PC-9 (cell line): Measurements from ENCODE around the gene GAS7. TPM values are rescaled to one million over a fixed set of nuclear protein-coding genes. Genes with fewer than 3 reads are reported as not detected.

Source experiments
- BruUV-seq: library from RNA; stranded (reverse); fragments of 400-500 nt; replicated peaks from 2 replicates; lab custom pipeline; 2021; lab: Mats Ljungman, UMichigan
- CTCF ChIA-PET: fragments of 300-600 bp; sonication (Branson Sonifier 250); formaldehyde crosslinking; loops from one replicate; lab custom pipeline; 2022; ENCODE audit warnings: antibody characterized with exemption; lab: Charles Lee
- POLR2A ChIA-PET: fragments of 300-600 bp; sonication (Branson Sonifier 250); formaldehyde crosslinking; loops from one replicate; lab custom pipeline; 2022; ENCODE audit warnings: antibody characterized with exemption; ENCODE audit not compliant: unreplicated experiment; lab: Charles Lee
- DNase-seq, 2 experiments: peaks; one replicate each; pipeline versions ENCODE4 v3.0.0 to v3.0.0-alpha.2; 2015 to 2022; ENCODE audit warnings: mixed read lengths in 1 of 2
- H2AFZ ChIP-seq: fragments of 200-600 bp; sonication (generic); 2 replicates; pipeline ENCODE4 v1.8.1; 2017; ENCODE audit warnings: antibody characterized with exemption
- H3F3A ChIP-seq: fragments of 200-600 bp; sonication (generic); 2 replicates; pipeline ENCODE4 v1.8.1; 2017; ENCODE audit warnings: antibody characterized with exemption, mild to moderate bottlenecking, low read depth; ENCODE audit not compliant: insufficient read depth
- H3K27ac ChIP-seq: fragments of 200-600 bp; sonication (generic); 2 replicates; pipeline ENCODE4 v1.6.1; 2016; ENCODE audit warnings: mixed run types
- H3K27me3 ChIP-seq: fragments of 200-600 bp; sonication (generic); 2 replicates; pipeline ENCODE4 v1.6.1; 2016; ENCODE audit warnings: low read depth, mixed run types; ENCODE audit not compliant: insufficient read depth
- H3K36me3 ChIP-seq: fragments of 200-600 bp; sonication (generic); 2 replicates; pipeline ENCODE4 v1.6.1; 2016; ENCODE audit warnings: low read depth, mixed run types
- H3K4me1 ChIP-seq: fragments of 200-600 bp; sonication (generic); replicated peaks from 2 replicates; pipeline ENCODE4 v1.6.1; 2016; ENCODE audit warnings: mixed run types; ENCODE audit not compliant: insufficient read depth
- H3K4me2 ChIP-seq: fragments of 200-600 bp; sonication (generic); 2 replicates; pipeline ENCODE4 v1.6.1; 2017; ENCODE audit warnings: mixed run types
- H3K4me3 ChIP-seq: fragments of 200-600 bp; sonication (generic); 2 replicates; pipeline ENCODE4 v1.6.1; 2016; ENCODE audit warnings: mixed run types
- H3K79me2 ChIP-seq: fragments of 200-600 bp; sonication (generic); 2 replicates; pipeline ENCODE4 v1.6.1; 2017; ENCODE audit warnings: low read depth, mixed run types
- H3K9me2 ChIP-seq: fragments of 200-600 bp; sonication (generic); 2 replicates; pipeline ENCODE4 v1.8.1; 2017; ENCODE audit warnings: mild to moderate bottlenecking; ENCODE audit not compliant: insufficient read depth
- H3K9me3 ChIP-seq: fragments of 200-600 bp; sonication (generic); 2 replicates; pipeline ENCODE4 v1.8.1; 2016; ENCODE audit warnings: low read depth; ENCODE audit not compliant: insufficient read depth
- H4K20me1 ChIP-seq: fragments of 200-600 bp; sonication (generic); 2 replicates; pipeline ENCODE4 v1.8.1; 2017; ENCODE audit not compliant: insufficient read depth
- CTCF ChIP-seq: fragments of 200-600 bp; sonication (generic); conservative IDR thresholded peaks from 2 replicates; pipeline ENCODE4 v1.6.1; 2017; ENCODE audit warnings: mixed run types, antibody characterized with exemption, mild to moderate bottlenecking, moderate library complexity
- EZH2 ChIP-seq: fragments of 200-600 bp; sonication (generic); IDR thresholded peaks from 2 replicates; pipeline ENCODE4 v1.8.0; 2017; ENCODE audit warnings: antibody characterized with exemption, low read depth
- intact Hi-C: fragments of 100-400 bp; cut with micrococcal nuclease; formaldehyde crosslinking; loops from one replicate; pipeline ENCODE4 v1.10.0; 2022; ENCODE audit not compliant: unreplicated experiment
- total RNA-seq: library from RNA; stranded (reverse); gene quantifications from 2 replicates; pipeline ENCODE4 v1.2.3, GENCODE V29; 2021

The GAS7 gene
- total RNA-seq, 1 experiment from 2014 or later: not detected

- no peak overlapping the region for H3K4me2 ChIP-seq
- H3K9me2 ChIP-seq: no peaks in the 10 kb centered on the region
- H3K36me3 ChIP-seq: no peaks in the 10 kb centered on the region
- H3K4me1 ChIP-seq: no peaks in the 10 kb centered on the region
- no TSS peak for BruUV-seq
- H3K27me3 ChIP-seq: peaks cover 65% of the 10 kb centered on the region
- TF ChIP-seq CTCF (no peak), EZH2 (no peak)
- CTCF ChIA-PET: no interaction called here
- POLR2A ChIA-PET: no interaction called here
- no peak overlapping the region for H3K27ac ChIP-seq
- no peak for DNase-seq
- no peak overlapping the region for H2AFZ ChIP-seq
- H3F3A ChIP-seq: no peaks in the 10 kb centered on the region
- H3K79me2 ChIP-seq: no peaks in the 10 kb centered on the region
- no peaks in the 10 kb centered on the region for H3K9me3 ChIP-seq
- no peaks in the 10 kb centered on the region for H4K20me1 ChIP-seq
- intact Hi-C loops: no loop called here
- H3K4me3 ChIP-seq: no peak overlapping the region
These were observed 25.6 kb downstream of the GAS7 start for GRCh38 chr17:10172778-10173177.

GRCh38 chr17:10172241-10172741 lies 26.1 kb downstream of the GAS7 start:
- TF ChIP-seq EZH2 (no peak), CTCF (no peak)
- H3K4me2 ChIP-seq: no peak overlapping the region
- no TSS peak for BruUV-seq
- intact Hi-C loops: no loop called here
- H3K27me3 ChIP-seq: peaks cover 65% of the 10 kb centered on the region
- H3K9me3 ChIP-seq: no peaks in the 10 kb centered on the region
- no peaks in the 10 kb centered on the region for H3K79me2 ChIP-seq
- H2AFZ ChIP-seq: no peak overlapping the region
- H4K20me1 ChIP-seq: no peaks in the 10 kb centered on the region
- H3K27ac ChIP-seq: no peak overlapping the region
- ChIA-PET POLR2A (no interaction called here), CTCF (no interaction called here)
- no peaks in the 10 kb centered on the region for H3K4me1 ChIP-seq
- no peaks in the 10 kb centered on the region for H3K9me2 ChIP-seq
- H3K36me3 ChIP-seq: no peaks in the 10 kb centered on the region
- no peak for DNase-seq
- no peaks in the 10 kb centered on the region for H3F3A ChIP-seq
- H3K4me3 ChIP-seq: no peak overlapping the region

GRCh38 chr17:10171581-10171981 lies 26.8 kb downstream of the GAS7 start:
- Histone ChIP-seq H3K9me3 (no peaks in the 10 kb centered on the region), H2AFZ (no peak overlapping the region), H3K4me1 (no peaks in the 10 kb centered on the region), H3K36me3 (no peaks in the 10 kb centered on the region), H3K79me2 (no peaks in the 10 kb centered on the region), H3K4me3 (no peak overlapping the region), H3K9me2 (no peaks in the 10 kb centered on the region), H3K27me3 (peaks cover 65% of the 10 kb centered on the region), H3K4me2 (no peak overlapping the region), H3F3A (no peaks in the 10 kb centered on the region), H3K27ac (no peak overlapping the region), H4K20me1 (no peaks in the 10 kb centered on the region)
- no TSS peak for BruUV-seq
- ChIA-PET POLR2A (no interaction called here), CTCF (no interaction called here)
- intact Hi-C loops: no loop called here
- DNase-seq: no peak
- TF ChIP-seq CTCF: no peak
- TF ChIP-seq EZH2: no peak
